NB4 (cell line): ENCODE data around the gene DHRS3.

Experiments used
- CTCF ChIP-seq: IDR thresholded peaks from one replicate; pipeline ENCODE4 v1.5.1; 2012; ENCODE audit warnings: low read depth, low read length
- MAX ChIP-seq: IDR thresholded peaks from 2 replicates; pipeline ENCODE4 v1.6.1; 2011; ENCODE audit warnings: low read depth, low read length
- MYC ChIP-seq: IDR thresholded peaks from 2 replicates; pipeline ENCODE4 v1.6.1; 2011; ENCODE audit warnings: low read depth, low read length
- POLR2A ChIP-seq: IDR thresholded peaks from 2 replicates; pipeline ENCODE4 v1.6.1; 2011; ENCODE audit warnings: mild to moderate bottlenecking; ENCODE audit not compliant: insufficient read length; ENCODE audit errors: extremely low read depth

GRCh38 chr1:12539705-12540579 is 78.1 kb downstream of the DHRS3 start:
- no peak for TF ChIP-seq CTCF
- TF ChIP-seq POLR2A, result no peak
- TF ChIP-seq MYC, result no peak
- TF ChIP-seq MAX, result no peak
